Panc1 (cell line): Measurements from ENCODE around the gene NR4A1. TPM values are rescaled to one million over a fixed set of nuclear protein-coding genes. Genes with fewer than 3 reads are reported as not detected.

Source experiments
- ATAC-seq: fragments of 200-7000 bp; cut with Tn5 transposase; 2 replicates; pipeline ENCODE4 v1.9.1; 2020; ENCODE audit warnings: mild to moderate bottlenecking, moderate library complexity
- BruUV-seq: library from RNA; stranded (reverse); fragments of 400-500 nt; replicated peaks from 2 replicates; lab custom pipeline; 2021; lab: Mats Ljungman, UMichigan
- CTCF ChIA-PET: fragments of 300-600 bp; sonication (Branson Sonifier 250); formaldehyde crosslinking; loops from one replicate; lab custom pipeline; 2022; ENCODE audit warnings: antibody characterized with exemption; lab: Charles Lee
- POLR2A ChIA-PET: fragments of 300-600 bp; sonication (Branson Sonifier 250); formaldehyde crosslinking; loops from one replicate; lab custom pipeline; 2022; ENCODE audit warnings: antibody characterized with exemption; lab: Charles Lee
- DNase-seq: peaks from one replicate; pipeline ENCODE4 v3.0.0-alpha.2; 2010; ENCODE audit warnings: low read depth, low spot score
- H3K27ac ChIP-seq: 2 replicates; pipeline ENCODE4 v1.5.1; 2011; ENCODE audit warnings: mild to moderate bottlenecking, low read length, inconsistent platforms
- H3K27me3 ChIP-seq: fragments of 200-500 bp; sonication (Bioruptor generic); 2 replicates; pipeline ENCODE4 v1.6.0; 2014; ENCODE audit warnings: low read length, inconsistent platforms; ENCODE audit not compliant: control insufficient read depth, insufficient read depth
- H3K36me3 ChIP-seq: fragments of 200-500 bp; sonication (Bioruptor generic); 2 replicates; pipeline ENCODE4 v1.5.1; 2014; ENCODE audit warnings: inconsistent platforms, mild to moderate bottlenecking, low read length, moderate library complexity; ENCODE audit not compliant: control insufficient read depth, insufficient read depth
- H3K4me1 ChIP-seq: 2 replicates; pipeline ENCODE4 v1.5.1; 2011; ENCODE audit warnings: inconsistent platforms, mild to moderate bottlenecking, low read length, moderate library complexity; ENCODE audit not compliant: control insufficient read depth, insufficient read depth
- H3K4me3 ChIP-seq, 2 experiments: 2 replicates each; pipeline ENCODE4 v1.5.1; 2011 to 2012; ENCODE audit warnings: low read depth in 2 of 2, low read length in 2 of 2, mild to moderate bottlenecking in 2 of 2, inconsistent platforms in 1 of 2, moderate library complexity in 1 of 2
- H3K9me3 ChIP-seq: fragments of 200-500 bp; sonication (Bioruptor generic); 2 replicates; pipeline ENCODE4 v1.5.1; 2014; ENCODE audit warnings: low read depth, mild to moderate bottlenecking, inconsistent platforms, low read length, moderate library complexity; ENCODE audit not compliant: control insufficient read depth, insufficient read depth
- CTCF ChIP-seq: fragments of 450-650 bp; IDR thresholded peaks from 2 replicates; pipeline ENCODE4 v1.5.1; 2017; ENCODE audit warnings: mild to moderate bottlenecking
- POLR2AphosphoS5 ChIP-seq: IDR thresholded peaks from 2 replicates; pipeline ENCODE4 v1.6.1; 2012; ENCODE audit warnings: mild to moderate bottlenecking, low read depth, low read length, moderate library complexity
- SIN3A ChIP-seq: IDR thresholded peaks from 2 replicates; pipeline ENCODE4 v1.6.1; 2012; ENCODE audit warnings: low read depth, mild to moderate bottlenecking, low read length, moderate library complexity, borderline replicate concordance; ENCODE audit not compliant: insufficient read depth
- TCF7L2 ChIP-seq: IDR thresholded peaks from 2 replicates; pipeline ENCODE4 v1.6.1; 2011; ENCODE audit warnings: mild to moderate bottlenecking, low read depth, low read length, inconsistent platforms
- in situ Hi-C: cut with HindIII; loops from 2 replicates; pipeline ENCODE4 v1.10.0; 2016; ENCODE audit warnings: low sequenced_read_pairs, low pct_unique_long_range_greater_than_20kb
- intact Hi-C: fragments of 100-400 bp; cut with micrococcal nuclease; formaldehyde crosslinking; loops from one replicate; pipeline ENCODE4 v1.10.0; 2022; ENCODE audit not compliant: unreplicated experiment
- total RNA-seq: library from RNA; stranded (reverse); gene quantifications from one replicate; pipeline ENCODE4 v1.2.1, GENCODE V29; 2021; ENCODE audit not compliant: unreplicated experiment
- TF ChIP-seq, protein P1 (sequence below), 2 experiments: IDR thresholded peaks; 2 replicates each; pipeline ENCODE4 v1.6.1; 2011 to 2012; ENCODE audit warnings: low read depth in 2 of 2, control low read depth in 1 of 2, low read length in 1 of 2, mild to moderate bottlenecking in 1 of 2, moderate library complexity in 1 of 2; ENCODE audit not compliant: insufficient read depth in 1 of 2

NR4A1 gene
- total RNA-seq, 1 experiment from 2014 or later: 2.0 TPM

DNA sequence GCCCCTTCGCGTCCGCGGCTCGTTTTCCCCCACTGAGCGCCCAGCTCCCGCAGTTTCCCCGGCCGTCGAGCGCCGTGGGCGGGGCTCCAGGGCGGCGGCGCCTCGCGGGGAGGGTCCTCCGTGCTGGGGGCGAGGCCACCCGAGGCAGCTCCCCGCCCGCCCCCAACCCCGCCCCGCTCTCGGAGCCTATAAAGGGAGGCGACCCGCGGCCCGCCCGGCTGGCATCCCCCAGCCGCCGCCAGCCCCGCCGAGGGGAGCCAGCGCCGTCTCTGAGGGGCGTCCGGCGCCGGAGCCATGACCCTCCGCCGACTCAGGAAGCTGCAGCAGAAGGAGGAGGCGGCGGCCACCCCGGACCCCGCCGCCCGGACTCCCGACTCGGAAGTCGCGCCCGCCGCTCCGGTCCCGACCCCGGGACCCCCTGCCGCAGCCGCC lies 44.5 kb upstream of the NR4A1 start, which contains the start of gene TAMALIN:
Gene TAMALIN (plus strand): TSS at position 221 of the 432 bp plus-strand sequence. CDS start 74 bp downstream, at position 295.
- no TSS peak for BruUV-seq
- no peak for TF ChIP-seq TCF7L2
- no peak for TF ChIP-seq CTCF
- TF ChIP-seq POLR2AphosphoS5: no peak
- TF ChIP-seq SIN3A: no peak
- TF ChIP-seq, protein P1, sequence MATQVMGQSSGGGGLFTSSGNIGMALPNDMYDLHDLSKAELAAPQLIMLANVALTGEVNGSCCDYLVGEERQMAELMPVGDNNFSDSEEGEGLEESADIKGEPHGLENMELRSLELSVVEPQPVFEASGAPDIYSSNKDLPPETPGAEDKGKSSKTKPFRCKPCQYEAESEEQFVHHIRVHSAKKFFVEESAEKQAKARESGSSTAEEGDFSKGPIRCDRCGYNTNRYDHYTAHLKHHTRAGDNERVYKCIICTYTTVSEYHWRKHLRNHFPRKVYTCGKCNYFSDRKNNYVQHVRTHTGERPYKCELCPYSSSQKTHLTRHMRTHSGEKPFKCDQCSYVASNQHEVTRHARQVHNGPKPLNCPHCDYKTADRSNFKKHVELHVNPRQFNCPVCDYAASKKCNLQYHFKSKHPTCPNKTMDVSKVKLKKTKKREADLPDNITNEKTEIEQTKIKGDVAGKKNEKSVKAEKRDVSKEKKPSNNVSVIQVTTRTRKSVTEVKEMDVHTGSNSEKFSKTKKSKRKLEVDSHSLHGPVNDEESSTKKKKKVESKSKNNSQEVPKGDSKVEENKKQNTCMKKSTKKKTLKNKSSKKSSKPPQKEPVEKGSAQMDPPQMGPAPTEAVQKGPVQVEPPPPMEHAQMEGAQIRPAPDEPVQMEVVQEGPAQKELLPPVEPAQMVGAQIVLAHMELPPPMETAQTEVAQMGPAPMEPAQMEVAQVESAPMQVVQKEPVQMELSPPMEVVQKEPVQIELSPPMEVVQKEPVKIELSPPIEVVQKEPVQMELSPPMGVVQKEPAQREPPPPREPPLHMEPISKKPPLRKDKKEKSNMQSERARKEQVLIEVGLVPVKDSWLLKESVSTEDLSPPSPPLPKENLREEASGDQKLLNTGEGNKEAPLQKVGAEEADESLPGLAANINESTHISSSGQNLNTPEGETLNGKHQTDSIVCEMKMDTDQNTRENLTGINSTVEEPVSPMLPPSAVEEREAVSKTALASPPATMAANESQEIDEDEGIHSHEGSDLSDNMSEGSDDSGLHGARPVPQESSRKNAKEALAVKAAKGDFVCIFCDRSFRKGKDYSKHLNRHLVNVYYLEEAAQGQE (IDR thresholded peaks at IDR 0.05; ENCODE audit: insufficient read depth in 1 of 2, low read depth in 2 of 2, low read length in 1 of 2): no peak
- Histone ChIP-seq H3K27ac (no peak within 1 kb of the TSS), H3K4me3 (peak within 1 kb of the TSS; percentile 36 to 41), H3K4me1 (no peaks in the 10 kb centered on the region), H3K9me3 (no peaks in the 10 kb centered on the region), H3K27me3 (peaks cover 4% of the 10 kb centered on the region; the same call in 1 of the 2 replicates), H3K36me3 (no peaks in the 10 kb centered on the region)
- intact Hi-C loops: no loop called here
- DNase-seq: no peak
- ATAC-seq: peak; percentile 60
- CTCF ChIA-PET: interaction anchor here (0.8 kb wide), 2 partner anchors 14 to 18 kb away, joined by 3 read pairs; no protein-coding TSS in a partner anchor
- POLR2A ChIA-PET: interaction anchor here (0.7 kb wide), 1 partner anchor 1896 kb away, joined by 3 read pairs; no protein-coding TSS in a partner anchor
- in situ Hi-C loops: no loop called here

DNA sequence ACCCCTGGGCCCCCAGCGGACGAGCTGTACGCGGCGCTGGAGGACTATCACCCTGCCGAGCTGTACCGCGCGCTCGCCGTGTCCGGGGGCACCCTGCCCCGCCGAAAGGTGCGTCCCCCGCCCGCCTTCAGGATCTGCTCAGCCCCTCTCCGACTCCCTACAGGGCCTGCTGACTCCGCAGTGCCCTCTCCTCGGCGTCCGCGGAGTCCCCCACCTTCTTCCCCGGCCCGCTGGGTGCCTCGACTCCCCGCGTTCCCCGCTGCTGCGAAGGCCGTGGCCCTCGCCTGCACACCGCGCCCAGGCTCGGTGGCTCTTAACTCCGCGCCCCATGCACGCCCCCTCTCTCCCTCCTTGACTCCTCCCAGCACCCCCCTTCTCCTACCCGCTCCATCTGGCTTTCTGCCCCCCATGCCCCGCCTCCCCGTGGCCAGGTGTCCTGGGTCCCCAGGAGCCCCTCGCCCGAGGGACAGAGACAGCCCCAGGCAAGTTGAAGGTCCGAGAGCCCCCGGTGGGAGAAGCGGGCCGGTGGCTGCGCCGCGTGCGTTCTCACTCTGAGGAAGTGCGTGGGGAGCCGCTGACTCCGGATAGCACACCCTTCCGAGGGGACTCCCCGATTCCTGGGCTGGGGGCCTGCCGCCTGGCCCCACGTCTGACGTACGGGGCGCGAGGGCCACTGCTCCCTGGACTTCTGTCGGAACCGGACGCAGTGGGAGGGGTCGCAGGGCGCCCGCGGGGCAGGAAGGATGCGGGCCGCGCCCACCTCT lies 43.9 kb upstream of the NR4A1 start:
- CTCF ChIA-PET: no interaction called here
- Histone ChIP-seq H3K9me3 (no peaks in the 10 kb centered on the region), H3K4me1 (no peaks in the 10 kb centered on the region), H3K27ac (no peak overlapping the region), H3K4me3 (peak overlapping the region; percentile 29 to 41), H3K36me3 (no peaks in the 10 kb centered on the region), H3K27me3 (peaks cover 4% of the 10 kb centered on the region; the same call in 1 of the 2 replicates)
- in situ Hi-C loops (no loop called here), intact Hi-C loops (no loop called here)
- ATAC-seq: no peak; the same call in 1 of the 2 replicates
- POLR2A ChIA-PET: interaction anchor here (0.6 kb wide), 1 partner anchor 16 kb away, joined by 15 read pairs; no protein-coding TSS in a partner anchor
- BruUV-seq: no TSS peak
- TF ChIP-seq POLR2AphosphoS5 (no peak), CTCF (no peak), TCF7L2 (no peak), SIN3A (no peak)
- TF ChIP-seq, protein P1 (IDR thresholded peaks at IDR 0.05; ENCODE audit: insufficient read depth in 1 of 2, low read depth in 2 of 2, low read length in 1 of 2): no peak
- DNase-seq: no peak
